K562 (cell line): ENCODE data around the gene ACER1. TPM values are rescaled to one million over a fixed set of nuclear protein-coding genes. Genes with fewer than 3 reads are reported as not detected.

Experiments used
- ATAC-seq: fragments of 200-7000 bp; cut with Tn5 transposase; 3 replicates; pipeline ENCODE4 v1.9.1; 2020; ENCODE audit warnings: moderate library complexity
- BruUV-seq: library from RNA; stranded (reverse); fragments of 400-500 nt; replicated peaks from 2 replicates; lab custom pipeline; 2021; lab: Mats Ljungman, UMichigan
- CTCF ChIA-PET: fragments of 300-600 bp; formaldehyde crosslinking; extraction: SDS; loops from one replicate; lab custom pipeline; 2021; ENCODE audit warnings: low intra/inter-chr PET ratio; lab: Yijun Ruan, JAX
- POLR2A ChIA-PET: fragments of 300-600, 350-650 bp; sonication (Branson Sonifier 250); formaldehyde crosslinking; extraction: SDS; loops from one replicate; lab custom pipeline; 2021; ENCODE audit warnings: antibody characterized with exemption, inconsistent platforms; lab: Yijun Ruan, JAX
- DNase-seq, 4 experiments: peaks; one replicate each; pipeline versions ENCODE4 v3.0.0 to v3.0.0-alpha.2; 2011 to 2018; ENCODE audit warnings: low spot score in 3 of 4, mixed read lengths in 3 of 4; ENCODE audit errors: extremely low read depth in 1 of 4
- FAIRE-seq: peaks from 2 replicates; lab custom pipeline; 2011; peaks lifted over from hg19 to GRCh38; lab: Jason Lieb, UNC
- H2AFZ ChIP-seq: 2 replicates; pipeline ENCODE4 v1.6.0; 2011; ENCODE audit warnings: low read depth, low read length, control low read depth, inconsistent platforms
- H3K27ac ChIP-seq: fragments of 200-600 bp; 3 replicates; pipeline ENCODE4 v1.8.0; 2011; ENCODE audit warnings: low read depth, mild to moderate bottlenecking, control low read depth, inconsistent platforms, low read length, moderate library complexity, mixed read lengths; ENCODE audit errors: extremely low read depth
- H3K27me3 ChIP-seq, 2 experiments: fragments of 300-600 bp in 1 of 2; 2 replicates in 1 of 2; 3 replicates in 1 of 2; pipeline versions ENCODE4 v1.6.0 to v1.8.0; 2011; ENCODE audit warnings: inconsistent platforms in 2 of 2, low read length in 2 of 2, mild to moderate bottlenecking in 1 of 2, mixed read lengths in 1 of 2, moderate library complexity in 1 of 2; ENCODE audit not compliant: control insufficient read depth in 2 of 2, insufficient read depth in 2 of 2
- H3K36me3 ChIP-seq: fragments of 300-600 bp; 3 replicates; pipeline ENCODE4 v1.8.0; 2011; ENCODE audit warnings: mild to moderate bottlenecking, low read length, inconsistent platforms; ENCODE audit not compliant: control insufficient read depth, insufficient read depth
- H3K4me1 ChIP-seq, 2 experiments: fragments of 200-600 bp in 1 of 2; replicated peaks in 1 of 2; 2 replicates in 1 of 2; 3 replicates in 1 of 2; pipeline versions ENCODE4 v1.5.1 to v1.8.0; 2011; ENCODE audit warnings: inconsistent platforms in 2 of 2, low read length in 2 of 2, mild to moderate bottlenecking in 1 of 2, mixed read lengths in 1 of 2, moderate library complexity in 1 of 2; ENCODE audit not compliant: control insufficient read depth in 2 of 2, insufficient read depth in 2 of 2
- H3K4me2 ChIP-seq: 2 replicates; pipeline ENCODE4 v1.6.1; 2011; ENCODE audit warnings: low read length, control low read depth, inconsistent platforms, mixed read lengths; ENCODE audit not compliant: insufficient read depth
- H3K4me3 ChIP-seq: fragments of 200-600 bp; sonication (generic), shearing (Covaris generic); 2 replicates; pipeline ENCODE4 v1.5.1; 2016; ENCODE audit warnings: control low read depth, inconsistent platforms
- H3K79me2 ChIP-seq: fragments of 200-600 bp; 3 replicates; pipeline ENCODE4 v1.8.0; 2011; ENCODE audit warnings: low read length, inconsistent platforms; ENCODE audit not compliant: control insufficient read depth, insufficient read depth
- H3K9ac ChIP-seq, 2 experiments: 2 replicates each; pipeline versions ENCODE4 v1.6.0 to v1.6.1; 2011; ENCODE audit warnings: low read depth in 2 of 2, low read length in 2 of 2, control low read depth in 1 of 2, inconsistent platforms in 1 of 2, mild to moderate bottlenecking in 1 of 2, mixed read lengths in 1 of 2; ENCODE audit not compliant: insufficient read depth in 1 of 2
- H3K9me1 ChIP-seq: one replicate; pipeline ENCODE4 v1.6.0; 2011; ENCODE audit warnings: inconsistent platforms, mild to moderate bottlenecking, low read length, moderate library complexity; ENCODE audit not compliant: control insufficient read depth, insufficient read depth
- H3K9me3 ChIP-seq: replicated peaks from 2 replicates; pipeline ENCODE4 v1.5.1; 2011; ENCODE audit warnings: low read depth, low read length, inconsistent platforms; ENCODE audit not compliant: control insufficient read depth, insufficient read depth
- H4K20me1 ChIP-seq: replicated peaks from 2 replicates; pipeline ENCODE4 v1.6.1; 2011; ENCODE audit warnings: low read length, inconsistent platforms, mixed read lengths; ENCODE audit not compliant: control insufficient read depth, insufficient read depth
- CTCF ChIP-seq, 3 experiments: IDR thresholded peaks in 2 of 3; conservative IDR thresholded peaks in 1 of 3; 2 replicates each; pipeline ENCODE4 v1.5.1; 2011 to 2012; ENCODE audit warnings: low read length in 3 of 3, mild to moderate bottlenecking in 3 of 3, control low read depth in 2 of 3, improper control_type of control experiment in 1 of 3, inconsistent platforms in 1 of 3, low read depth in 1 of 3, mixed read lengths in 1 of 3, moderate library complexity in 1 of 3; ENCODE audit not compliant: insufficient read depth in 2 of 3
- EHMT2 ChIP-seq: fragments of 450-650 bp; IDR thresholded peaks from 2 replicates; pipeline ENCODE4 v1.6.1; 2018; ENCODE audit warnings: antibody characterized with exemption
- GATAD2B ChIP-seq: fragments of 450-650 bp; IDR thresholded peaks from 2 replicates; pipeline ENCODE4 v1.6.1; 2017; ENCODE audit warnings: mild to moderate bottlenecking, borderline replicate concordance
- POLR2AphosphoS2 ChIP-seq: IDR thresholded peaks from 2 replicates; pipeline ENCODE4 v1.6.1; 2012; ENCODE audit warnings: low read length, improper control_type of control experiment
- WGBS: fragments of 100-300 bp; shearing (Covaris generic); methylation state at CpG from one replicate; pipeline ENCODE4 v1.1.6; 2016; ENCODE audit warnings: low coverage, mixed read lengths; ENCODE audit not compliant: insufficient coverage; ENCODE audit errors: missing lambda C conversion rate; 5-methylcytosine and 5-hydroxymethylcytosine counted together
- in situ Hi-C: fragments of 300-500 bp; cut with MboI; formaldehyde crosslinking; loops from 4 replicates; pipeline ENCODE4 v1.15.0; 2018; ENCODE audit warnings: inconsistent platforms, mixed read lengths
- intact Hi-C: fragments of 100-400 bp; cut with micrococcal nuclease; formaldehyde crosslinking; loops from 2 replicates; pipeline ENCODE4 v1.14.2; 2022
- polyA plus RNA-seq, 8 experiments: library from polyadenylated mRNA; depleted of rRNA in 4 of 8; stranded (reverse) in 5 of 8; unstranded in 3 of 8; fragments of >200 nt; fragmentation: Nextera tagmentation in 2 of 8; fragmentation: Illumina TruSeq in 1 of 8; extraction: Ambion mirVana in 2 of 8; extraction: Trizol in 1 of 8; gene quantifications; 2 replicates each; pipeline versions ENCODE4 v1.2.1 to v1.2.3, GENCODE V29; 2011 to 2014; ENCODE audit warnings: inconsistent platforms in 1 of 8, missing spikeins in 1 of 8
- total RNA-seq, 7 experiments: library from RNA; depleted of rRNA in 6 of 7; stranded (reverse); fragments of >200 nt in 6 of 7; fragmentation: Illumina TruSeq in 2 of 7; extraction: Trizol in 2 of 7; gene quantifications; 2 replicates each; pipeline versions ENCODE4 v1.2.1 to v1.2.3, GENCODE V29; 2011 to 2021; ENCODE audit warnings: low replicate concordance in 1 of 7

ACER1 gene
- total and polyA plus RNA-seq, 9 of the 15 experiments (the other 6 are each of a cell fraction or from before 2014, with no cell fraction given), result not detected

GRCh38 chr19:6376512-6377190 lies 43.2 kb upstream of the ACER1 start:
- in situ Hi-C loops, result no loop called here
- intact Hi-C loops, result no loop called here
- H3K4me1 ChIP-seq, result peaks cover 8 to 54% of the 10 kb centered on the region in 2 experiments
- no peak overlapping the region for H2AFZ ChIP-seq
- no TSS peak for BruUV-seq
- H3K79me2 ChIP-seq, result peaks cover 7% of the 10 kb centered on the region; the same call in 2 of the 3 replicates
- POLR2A ChIA-PET, result interaction anchor here (0.6 to 2.5 kb wide), 6 partner anchors 10 to 361 kb away, joined by 3 to 8 read pairs (median 4); partner anchors contain the start of gene GPR108
- FAIRE-seq (no peak), ATAC-seq (no peak)
- peak overlapping the region in 1 of 2 experiments; percentile 14; a peak in 2 of 4 replicates for H3K9ac ChIP-seq
- H3K36me3 ChIP-seq, result peaks cover 52% of the 10 kb centered on the region; the same call in 2 of the 3 replicates
- no peak overlapping the region for H3K27ac ChIP-seq
- TF ChIP-seq GATAD2B, result no peak
- peak; percentile 24; the same call in 1 of the 2 replicates for TF ChIP-seq POLR2AphosphoS2
- no peak for TF ChIP-seq CTCF (IDR thresholded peaks at IDR 0.05 in 2 of 3, conservative IDR thresholded peaks at IDR 0.05 in 1 of 3; ENCODE audit: insufficient read depth in 2 of 3, low read depth in 1 of 3, low read length in 3 of 3)
- TF ChIP-seq EHMT2, result no peak
- TF ChIP-seq, all 486 proteins: peak for 1
- 55% methylated on average over 19 of the region's 19 CpGs for WGBS
- no peaks in the 10 kb centered on the region for H3K9me3 ChIP-seq
- H4K20me1 ChIP-seq, result no peaks in the 10 kb centered on the region
- CTCF ChIA-PET, result no interaction called here
- no peaks in the 10 kb centered on the region for H3K27me3 ChIP-seq
- H3K4me2 ChIP-seq, result no peak overlapping the region
- no peaks in the 10 kb centered on the region for H3K9me1 ChIP-seq
- DNase-seq, result peak in 1 of 4 experiments; percentile 8
- H3K4me3 ChIP-seq, result no peak overlapping the region
